ENCODE data around the gene KCNN4. TPM values are rescaled to one million over a fixed set of nuclear protein-coding genes. Genes with fewer than 3 reads are reported as not detected.

The KCNN4 gene
- total and polyA plus RNA-seq, 12 donors = 0.34 to 1.6 (median 0.86) TPM

DNA sequence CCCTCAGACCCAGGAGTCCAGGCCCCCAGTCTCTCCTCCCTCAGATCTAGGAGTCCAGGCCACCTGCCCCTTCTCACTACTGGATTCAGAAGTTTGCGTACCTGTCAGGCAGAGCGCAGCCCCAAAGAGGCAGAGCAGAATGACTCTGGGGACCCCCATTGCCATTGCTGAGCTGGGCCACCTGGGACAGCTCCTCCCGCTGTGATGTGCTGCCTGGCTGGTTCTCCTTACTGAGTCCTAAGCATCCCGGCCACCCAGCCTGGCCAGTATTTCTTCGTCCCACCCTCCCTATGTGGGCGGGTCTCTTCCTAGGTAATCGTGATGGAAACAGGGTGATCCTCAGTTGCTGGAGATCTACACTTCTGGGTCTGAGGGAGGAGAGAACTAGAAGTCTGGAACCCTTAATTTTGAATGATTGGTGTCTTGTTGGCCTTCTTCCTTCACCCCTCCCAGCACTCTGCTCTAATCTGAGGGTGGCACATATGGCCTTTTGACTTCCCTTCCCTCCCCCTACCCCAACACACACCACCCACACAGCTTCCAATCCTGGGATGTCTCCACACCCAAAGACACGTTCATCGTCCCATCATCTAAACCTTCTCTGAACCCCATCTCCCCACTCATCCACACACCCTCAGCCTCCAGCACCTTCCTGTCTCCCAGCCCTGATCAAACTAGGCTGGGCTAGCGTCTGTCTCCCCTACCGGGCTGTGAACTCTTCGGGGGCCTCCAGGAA, 21.6 kb upstream of the KCNN4 start, which contains the start of gene LYPD5:
Gene LYPD5, minus strand, starts transcription at position 232 of the 736 bp plus-strand sequence. Its CDS starts 67 bp downstream, at position 165.
- WGBS, 2 donors = 53 to 61% methylated on average over 12 of the region's 12 CpGs
- no peaks in the 10 kb centered on the region for H3K36me3 ChIP-seq
- TF ChIP-seq, protein P1, sequence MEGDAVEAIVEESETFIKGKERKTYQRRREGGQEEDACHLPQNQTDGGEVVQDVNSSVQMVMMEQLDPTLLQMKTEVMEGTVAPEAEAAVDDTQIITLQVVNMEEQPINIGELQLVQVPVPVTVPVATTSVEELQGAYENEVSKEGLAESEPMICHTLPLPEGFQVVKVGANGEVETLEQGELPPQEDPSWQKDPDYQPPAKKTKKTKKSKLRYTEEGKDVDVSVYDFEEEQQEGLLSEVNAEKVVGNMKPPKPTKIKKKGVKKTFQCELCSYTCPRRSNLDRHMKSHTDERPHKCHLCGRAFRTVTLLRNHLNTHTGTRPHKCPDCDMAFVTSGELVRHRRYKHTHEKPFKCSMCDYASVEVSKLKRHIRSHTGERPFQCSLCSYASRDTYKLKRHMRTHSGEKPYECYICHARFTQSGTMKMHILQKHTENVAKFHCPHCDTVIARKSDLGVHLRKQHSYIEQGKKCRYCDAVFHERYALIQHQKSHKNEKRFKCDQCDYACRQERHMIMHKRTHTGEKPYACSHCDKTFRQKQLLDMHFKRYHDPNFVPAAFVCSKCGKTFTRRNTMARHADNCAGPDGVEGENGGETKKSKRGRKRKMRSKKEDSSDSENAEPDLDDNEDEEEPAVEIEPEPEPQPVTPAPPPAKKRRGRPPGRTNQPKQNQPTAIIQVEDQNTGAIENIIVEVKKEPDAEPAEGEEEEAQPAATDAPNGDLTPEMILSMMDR (IDR thresholded peaks at IDR 0.05) = no peak
- DNase-seq (no peak), ATAC-seq (no peak)
- intact Hi-C loops (cut with DNase I) = no loop called here
- H3K27me3 ChIP-seq = peaks cover 0 to 20% (median 14%) of the 10 kb centered on the region in 7 donors
- no peak within 1 kb of the TSS for H3K4me3 ChIP-seq
- H3K9me3 ChIP-seq = no peaks in the 10 kb centered on the region
- no peak within 1 kb of the TSS for H3K27ac ChIP-seq
- H3K4me1 ChIP-seq = peaks cover 0 to 18% (median 7%) of the 10 kb centered on the region in 9 donors

DNA sequence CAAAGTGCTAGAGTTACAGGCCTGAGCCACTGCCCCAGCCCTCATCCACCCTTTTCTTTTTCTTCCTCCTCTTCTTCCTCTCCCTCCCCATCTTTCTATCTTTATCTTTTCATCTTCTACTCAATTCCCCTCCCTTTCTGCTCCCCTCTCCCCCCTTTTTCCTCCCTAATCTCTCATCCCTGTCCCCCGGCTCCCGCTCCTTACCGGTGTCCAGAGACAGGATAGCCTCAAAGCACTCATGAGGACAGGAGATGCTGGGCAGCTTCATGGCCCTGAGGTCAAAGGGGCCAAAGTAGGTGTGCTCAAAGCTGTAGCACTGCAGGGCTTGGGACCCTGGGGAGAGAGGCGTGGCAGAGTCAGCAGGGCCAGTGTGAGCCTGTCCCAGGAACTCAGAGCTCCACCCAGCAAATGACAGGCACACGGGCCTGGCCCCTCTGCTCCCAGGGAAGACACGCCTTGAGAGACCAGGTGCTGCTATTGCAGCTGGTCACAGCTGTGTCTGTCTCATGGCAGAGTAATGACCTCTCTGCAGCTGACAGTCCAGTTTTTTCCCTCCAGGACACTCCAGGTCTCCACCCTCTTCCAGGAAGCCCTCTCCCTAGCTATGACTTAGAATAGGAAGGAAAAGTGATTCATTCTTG, 18.8 kb upstream of the KCNN4 start:
- intact Hi-C loops (cut with DNase I) = no loop called here
- 45 to 62% methylated on average over 6 of the region's 6 CpGs for WGBS, 2 donors
- DNase-seq (no peak), ATAC-seq (peak in 7 of 8 donors; percentile 20 to 83 (median 60))
- H3K9me3 ChIP-seq = no peaks in the 10 kb centered on the region
- H3K4me1 ChIP-seq = peaks cover 0 to 18% (median 7%) of the 10 kb centered on the region in 9 donors
- no peaks in the 10 kb centered on the region for H3K36me3 ChIP-seq
- TF ChIP-seq, protein P1 (IDR thresholded peaks at IDR 0.05) = no peak
- peak overlapping the region in 1 of 10 donors; percentile 2 for H3K27ac ChIP-seq
- H3K27me3 ChIP-seq = peaks cover 0 to 43% (median 31%) of the 10 kb centered on the region in 7 donors
- H3K4me3 ChIP-seq = peak overlapping the region in 4 of 10 donors; percentile 51 to 62 (median 56)

DNA sequence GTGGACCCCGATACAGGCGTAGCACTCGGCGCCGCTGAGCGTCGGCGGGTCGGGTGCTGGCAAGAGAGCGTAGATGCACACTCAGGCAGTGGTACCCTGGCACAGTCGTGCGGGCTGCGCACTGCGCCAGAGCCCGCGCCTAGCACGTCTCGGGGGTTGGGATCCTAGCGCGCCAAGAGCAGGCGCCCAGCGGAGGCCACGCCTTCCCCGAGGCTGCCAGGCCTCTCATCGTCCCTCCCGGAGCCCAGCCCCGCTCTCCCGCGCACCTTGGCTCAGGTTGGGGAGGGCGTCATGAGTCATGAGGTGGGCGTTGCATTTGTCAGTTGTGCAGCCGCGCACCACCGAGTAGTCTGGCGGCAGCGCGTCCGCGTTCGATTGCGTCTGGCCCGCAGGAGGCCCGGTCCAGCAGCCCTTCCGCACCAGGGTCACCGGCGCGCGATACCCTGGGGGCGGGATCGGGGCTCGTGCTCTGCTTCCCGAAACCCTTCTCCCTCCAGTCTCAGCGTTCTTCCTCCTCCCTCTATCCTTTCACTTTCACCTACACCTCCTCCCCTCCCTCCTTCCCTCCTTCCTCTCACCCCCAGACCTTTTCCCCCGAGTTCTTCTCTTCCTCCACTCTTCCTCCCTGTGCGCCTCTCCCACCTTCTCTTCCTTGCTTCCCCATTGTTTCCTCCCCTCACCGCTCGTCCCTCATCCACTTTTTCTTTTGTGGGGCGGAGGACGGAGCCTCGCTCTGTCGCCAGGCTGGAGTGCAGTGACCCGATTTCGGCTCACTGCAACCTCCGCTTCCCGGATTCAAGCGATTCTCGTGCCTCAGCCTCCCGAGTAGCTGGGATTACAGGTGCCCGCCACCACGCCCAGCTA, 18.0 kb upstream of the KCNN4 start:
- 12 to 14% methylated on average over 69 to 70 of the region's 70 CpGs for WGBS, 2 donors
- Histone ChIP-seq H3K36me3 (no peaks in the 10 kb centered on the region), H3K27ac (peak overlapping the region in 2 of 10 donors; percentile 2 to 56), H3K4me3 (peak overlapping the region; percentile 14 to 62 (median 52)), H3K9me3 (no peaks in the 10 kb centered on the region), H3K27me3 (peaks cover 0 to 51% (median 35%) of the 10 kb centered on the region in 7 donors), H3K4me1 (peaks cover 0 to 18% (median 7%) of the 10 kb centered on the region in 9 donors)
- intact Hi-C loops (cut with DNase I) = no loop called here
- ATAC-seq = peak; percentile 35 to 64 (median 48)
- TF ChIP-seq, protein P1 (IDR thresholded peaks at IDR 0.05) = no peak
- DNase-seq = no peak
